DMS 273 (cell line): ENCODE data around the gene SMYD3.
A peak's percentile ranks its signal among the peaks of the same experiment; 100 is the strongest.

Source experiments
- DNase-seq: peaks from one replicate; lab custom pipeline; 2025; ENCODE audit not compliant: unreplicated experiment; lab: John Stamatoyannopoulos, UW

Gene SMYD3

DNA sequence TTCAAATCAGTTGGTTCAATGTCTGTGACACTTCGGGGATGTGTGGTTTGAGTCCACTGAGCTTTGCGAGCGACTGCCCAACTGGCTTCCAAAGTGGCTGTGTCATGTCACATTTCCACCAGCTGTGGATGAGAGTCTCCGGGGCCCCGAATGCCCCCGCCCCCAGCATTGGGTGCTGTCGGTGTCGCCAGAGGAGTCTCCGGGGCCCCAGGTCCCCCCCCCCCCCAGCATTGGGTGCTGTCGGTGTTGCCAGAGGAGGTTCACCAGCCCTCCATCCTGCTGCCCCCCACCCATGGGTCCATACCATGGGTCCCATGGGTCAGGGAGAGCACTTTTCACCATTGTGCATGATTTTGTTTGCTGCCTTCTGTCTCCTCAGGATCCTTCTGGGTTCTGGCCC lies 9.0 kb upstream of the SMYD3 start:
- no peak for DNase-seq

DNA sequence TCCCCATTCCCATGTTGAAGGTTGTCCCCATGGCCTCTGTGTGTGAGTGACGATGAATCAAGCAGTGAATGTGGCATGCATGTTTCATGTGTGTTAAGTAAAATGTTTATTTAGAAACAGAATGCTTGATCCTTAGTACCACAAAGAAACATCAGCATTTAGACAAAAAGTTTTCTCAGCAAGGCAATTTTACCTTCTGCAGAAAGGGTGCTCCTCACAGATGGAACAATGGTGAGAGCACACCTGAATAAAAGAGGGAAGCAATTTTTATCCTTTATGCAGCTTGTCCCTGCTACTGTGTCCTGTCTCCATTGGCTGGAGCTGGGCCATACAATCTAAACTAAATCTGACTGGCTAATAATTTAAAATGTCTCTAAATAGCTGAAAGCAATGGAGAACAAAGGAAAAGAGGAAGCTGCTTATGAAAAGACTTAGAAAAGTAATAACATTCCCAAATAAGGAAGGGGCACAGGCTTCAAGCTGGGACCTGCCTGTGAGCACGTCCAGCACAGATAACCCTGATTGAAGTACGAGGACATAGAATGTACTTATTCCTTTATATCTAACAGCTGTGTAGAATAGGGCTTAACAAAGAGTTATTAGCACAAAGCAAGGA lies 8.4 kb upstream of the SMYD3 start:
- DNase-seq: no peak

DNA sequence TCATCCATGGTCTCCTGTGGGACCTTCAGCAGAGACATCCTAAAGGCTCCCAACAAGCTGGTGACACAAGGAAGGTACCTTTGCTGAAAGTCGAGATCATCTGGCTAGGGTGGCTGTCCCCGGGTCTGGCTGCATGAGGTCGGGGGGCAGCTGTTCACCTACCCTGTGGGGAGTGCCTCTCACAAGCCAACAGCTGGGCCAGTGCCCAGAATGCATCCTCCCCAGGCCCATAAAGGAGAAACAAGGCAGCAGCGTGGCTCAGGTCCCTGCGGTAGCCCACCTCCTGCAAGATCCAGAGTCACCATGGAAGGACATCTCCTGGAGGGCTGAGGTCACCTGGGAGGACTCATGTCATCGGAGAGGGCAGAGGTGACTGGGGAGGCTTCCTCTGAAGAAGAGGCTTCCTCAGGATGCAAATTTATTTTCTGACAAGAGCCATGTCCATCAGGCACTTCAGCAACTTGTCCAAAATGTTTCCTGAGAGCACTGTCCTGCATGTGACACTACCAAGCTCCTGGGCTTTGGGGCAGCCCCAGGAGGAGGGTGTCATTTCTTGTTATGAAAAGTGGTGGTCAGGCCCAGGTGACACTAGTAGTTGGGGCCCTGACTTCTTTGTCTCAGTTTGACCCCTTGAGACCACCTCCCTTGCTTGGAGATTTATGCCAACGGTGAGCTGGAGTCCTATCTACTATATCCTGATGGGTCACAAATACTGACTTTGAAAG lies 6.7 kb upstream of the SMYD3 start:
- DNase-seq: no peak

DNA sequence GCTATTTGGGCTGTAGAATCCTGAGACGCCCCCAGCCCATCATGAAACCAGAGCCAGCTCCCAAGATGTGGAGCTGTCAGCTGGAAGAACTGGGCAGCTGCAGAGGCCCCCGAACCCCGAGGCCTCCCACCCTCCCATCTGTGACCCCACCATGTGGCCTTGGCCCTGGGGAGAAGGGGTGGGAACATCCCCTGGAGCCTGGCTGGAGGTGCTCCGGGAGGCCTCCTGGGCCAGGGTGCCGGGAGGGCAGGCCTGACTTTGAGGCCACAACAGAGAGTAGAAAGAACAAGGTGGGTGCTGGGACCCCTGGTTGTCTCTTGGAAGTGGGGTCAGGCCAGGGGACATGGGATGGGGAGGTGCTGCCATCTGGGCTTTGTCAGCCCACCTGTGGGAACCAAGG lies 6.0 kb upstream of the SMYD3 start:
- no peak for DNase-seq

DNA sequence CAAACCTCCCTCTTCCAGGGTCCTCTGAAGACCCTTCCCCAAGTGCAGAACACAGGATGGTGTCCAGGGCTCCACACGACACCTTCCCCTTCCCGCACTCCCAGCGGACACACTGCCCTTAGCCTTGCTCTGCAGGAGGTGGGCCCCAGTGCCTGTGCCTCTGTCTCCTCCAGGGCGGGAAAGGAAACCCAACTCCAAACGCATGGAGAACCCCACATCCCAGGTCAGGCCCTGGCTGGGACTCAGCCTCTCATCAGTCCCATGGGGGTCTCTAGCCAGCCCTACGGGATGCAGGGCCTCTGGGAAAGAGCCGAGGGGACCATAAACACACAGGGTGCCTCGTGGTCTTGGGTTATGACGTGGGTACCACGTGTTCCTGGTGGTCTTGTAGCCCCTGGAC lies 5.6 kb upstream of the SMYD3 start:
- no peak for DNase-seq

DNA sequence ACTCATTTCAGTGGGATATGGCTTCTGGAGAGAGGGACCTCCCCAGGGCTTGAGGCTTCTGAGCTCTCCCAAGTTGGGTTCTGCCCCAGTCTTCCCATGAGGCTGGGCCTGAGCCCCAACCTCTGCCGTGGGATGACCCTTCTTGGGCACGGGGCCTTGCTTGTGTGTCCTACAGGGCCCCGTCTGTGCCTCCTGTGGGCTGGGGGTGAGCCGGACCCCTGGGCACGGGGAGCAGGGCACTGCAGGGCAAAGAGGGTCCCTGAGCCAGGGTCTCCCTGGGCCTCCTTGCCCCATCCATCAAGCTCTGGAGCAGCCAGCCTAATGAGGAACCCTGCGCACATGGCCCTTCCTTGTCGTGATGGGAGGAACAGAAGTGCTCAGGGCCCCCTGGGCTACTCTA lies 5.2 kb upstream of the SMYD3 start:
- DNase-seq: no peak

DNA sequence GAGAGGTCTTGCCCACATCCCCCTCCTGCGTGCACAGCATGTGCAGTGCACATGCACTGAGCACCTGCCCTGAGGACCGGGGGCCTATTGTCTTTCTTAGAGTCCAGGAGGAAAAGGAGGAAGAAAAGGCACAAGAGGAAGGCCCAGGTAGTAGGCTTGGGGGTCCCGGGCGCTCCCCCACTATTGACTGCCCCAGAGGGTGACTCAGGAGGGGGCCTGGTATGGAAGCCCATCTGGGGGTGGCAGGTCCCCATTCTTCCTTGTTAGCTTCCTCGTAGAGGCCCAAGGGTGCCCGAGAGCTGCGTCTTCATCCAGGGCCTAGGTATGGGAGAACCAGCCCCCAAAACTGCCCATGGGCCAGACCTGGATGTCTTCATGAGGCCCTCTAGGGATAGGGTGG lies 4.1 kb upstream of the SMYD3 start:
- DNase-seq: no peak

DNA sequence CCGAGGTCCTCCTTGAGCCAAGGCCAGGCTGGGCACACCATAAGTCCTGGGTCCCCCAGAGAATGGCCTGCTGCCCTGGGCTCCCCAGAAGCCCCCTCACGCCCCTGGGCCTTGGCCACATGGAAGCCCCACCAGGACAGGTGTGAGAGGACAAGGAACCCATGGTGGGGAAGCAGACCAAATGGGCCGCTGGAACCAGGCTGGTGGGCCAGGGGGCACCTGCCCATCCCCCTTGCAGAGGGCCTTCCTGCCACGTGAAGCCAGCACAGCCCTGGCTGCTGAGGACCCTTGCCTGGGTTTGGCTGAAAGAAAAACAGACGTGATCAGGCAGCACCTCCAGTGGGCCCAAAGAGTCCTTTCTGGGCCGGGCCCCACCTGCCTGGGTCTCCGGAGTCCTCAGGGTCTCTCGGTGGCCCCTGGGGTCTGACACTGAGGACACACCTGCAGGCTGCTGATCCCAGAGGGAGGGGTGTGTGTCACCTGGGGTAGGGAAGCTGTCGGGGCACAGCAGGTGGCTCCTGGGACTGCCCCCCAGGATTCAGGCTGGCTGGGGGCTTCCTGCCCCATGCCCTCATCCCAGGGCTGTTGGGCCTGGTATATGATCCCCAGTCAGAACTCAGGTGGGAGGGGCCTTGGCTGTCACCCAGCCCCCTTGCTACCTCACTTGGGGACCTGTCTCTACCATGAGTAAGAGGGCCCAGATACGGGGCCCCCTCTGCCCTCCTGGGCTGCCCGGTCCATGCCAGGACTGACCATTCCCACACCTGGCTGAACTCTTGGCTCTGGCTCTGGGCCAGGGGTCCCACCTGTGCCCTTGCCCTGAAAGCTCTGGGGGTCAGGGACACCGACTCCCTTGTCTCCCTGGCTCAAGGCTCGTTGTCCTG lies 3.3 kb upstream of the SMYD3 start:
- DNase-seq: no peak

DNA sequence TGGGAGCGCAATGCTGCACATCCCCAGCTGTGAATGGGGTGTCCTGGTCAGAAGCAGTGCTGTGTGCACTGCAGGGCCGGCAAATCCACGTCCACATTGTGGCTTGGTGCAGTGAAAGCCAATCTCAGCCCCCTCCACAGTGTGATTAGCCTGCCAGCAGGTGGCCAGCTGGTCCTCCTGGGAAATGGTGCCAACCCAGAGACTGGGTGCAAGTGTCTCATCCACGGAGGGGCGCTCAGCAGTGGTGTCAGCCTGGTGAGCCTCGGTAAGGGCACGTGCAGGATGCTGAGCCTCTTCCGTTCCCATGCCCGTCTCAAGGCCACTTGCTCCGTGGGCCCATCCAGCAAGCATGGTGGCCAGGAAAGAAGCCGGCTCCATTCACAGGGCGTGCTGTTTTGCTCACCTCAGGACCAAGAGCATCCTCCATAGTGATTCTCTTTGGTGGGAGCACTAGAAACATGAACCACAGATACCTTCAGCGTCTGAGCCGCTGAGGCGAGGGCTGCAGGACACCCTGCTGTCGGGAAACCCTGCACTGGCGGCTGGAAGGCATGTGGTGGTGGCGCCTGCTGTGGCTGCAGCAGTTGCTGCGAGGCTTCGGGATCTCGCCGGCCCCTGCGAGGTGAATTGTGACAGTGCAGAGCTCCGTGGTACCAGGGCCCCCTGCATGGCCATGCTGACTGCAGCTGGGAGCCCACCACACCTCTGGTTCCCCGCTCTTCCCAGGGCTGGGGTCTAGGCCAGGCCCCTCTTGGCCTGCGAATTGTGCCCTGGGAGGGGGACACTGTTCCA lies 2.0 kb upstream of the SMYD3 start:
- DNase-seq: no peak

DNA sequence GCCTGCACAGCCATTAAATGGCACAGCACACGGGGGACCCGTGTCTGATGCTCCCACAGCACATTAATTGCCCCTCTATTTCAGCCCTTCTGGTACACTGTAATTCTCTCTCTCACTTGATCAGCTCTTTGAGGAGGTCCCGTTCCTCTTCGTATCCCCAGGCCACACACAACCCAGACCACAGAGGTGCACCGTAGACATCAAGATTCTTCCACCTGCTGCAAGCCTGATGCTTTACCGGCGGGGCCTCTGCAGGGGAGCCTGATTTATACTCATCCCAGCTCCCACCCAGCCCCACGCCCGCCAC lies 759 bp downstream of the SMYD3 start:
- peak; percentile 53 for DNase-seq

DNA sequence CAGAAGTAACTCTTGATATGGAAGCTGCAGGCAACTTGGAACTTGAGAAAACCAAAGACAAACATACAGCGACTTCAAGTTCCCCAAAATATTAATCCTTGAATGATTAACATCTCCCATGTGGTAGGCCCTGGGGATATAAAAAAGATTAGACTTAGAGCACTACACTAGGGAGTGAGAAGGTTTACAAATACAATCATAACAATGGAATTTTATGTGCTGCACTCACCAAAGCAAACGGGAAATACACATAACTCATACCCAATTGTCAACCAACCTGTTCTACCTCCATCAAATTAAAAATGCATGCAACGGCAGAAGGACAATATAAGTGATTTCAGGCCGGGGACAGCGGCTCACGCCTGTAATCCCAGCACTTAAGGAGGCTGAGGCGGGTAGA lies 3.7 kb downstream of the SMYD3 start:
- no peak for DNase-seq

DNA sequence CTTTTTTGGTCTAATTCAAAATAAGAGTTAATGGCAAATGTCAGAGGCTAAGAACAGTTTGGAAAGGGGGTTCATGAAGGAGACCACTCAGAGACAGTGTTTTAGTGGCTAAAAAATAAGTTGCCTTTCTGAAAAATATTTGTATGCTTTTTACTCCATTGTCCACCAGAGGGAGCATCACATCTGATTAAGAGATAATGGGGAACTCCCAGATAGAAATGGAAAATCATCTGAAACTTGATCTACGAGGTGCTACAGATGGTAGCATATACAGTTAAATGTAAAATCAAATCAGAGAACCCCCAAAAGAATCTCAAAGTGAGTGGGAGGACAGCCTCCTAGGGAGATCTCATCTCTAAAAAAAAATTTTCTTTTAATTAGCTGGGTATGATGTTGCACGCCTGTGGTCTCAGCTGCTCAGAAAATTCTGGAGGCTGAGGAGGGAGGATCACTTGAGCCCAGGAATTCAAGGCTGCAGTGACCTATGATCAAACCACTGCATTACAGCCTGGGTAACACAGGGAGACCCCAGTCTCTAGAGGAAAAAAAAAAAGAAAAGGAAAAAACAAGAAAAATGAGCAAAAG lies 9.7 kb downstream of the SMYD3 start:
- peak; percentile 88 for DNase-seq

DNA sequence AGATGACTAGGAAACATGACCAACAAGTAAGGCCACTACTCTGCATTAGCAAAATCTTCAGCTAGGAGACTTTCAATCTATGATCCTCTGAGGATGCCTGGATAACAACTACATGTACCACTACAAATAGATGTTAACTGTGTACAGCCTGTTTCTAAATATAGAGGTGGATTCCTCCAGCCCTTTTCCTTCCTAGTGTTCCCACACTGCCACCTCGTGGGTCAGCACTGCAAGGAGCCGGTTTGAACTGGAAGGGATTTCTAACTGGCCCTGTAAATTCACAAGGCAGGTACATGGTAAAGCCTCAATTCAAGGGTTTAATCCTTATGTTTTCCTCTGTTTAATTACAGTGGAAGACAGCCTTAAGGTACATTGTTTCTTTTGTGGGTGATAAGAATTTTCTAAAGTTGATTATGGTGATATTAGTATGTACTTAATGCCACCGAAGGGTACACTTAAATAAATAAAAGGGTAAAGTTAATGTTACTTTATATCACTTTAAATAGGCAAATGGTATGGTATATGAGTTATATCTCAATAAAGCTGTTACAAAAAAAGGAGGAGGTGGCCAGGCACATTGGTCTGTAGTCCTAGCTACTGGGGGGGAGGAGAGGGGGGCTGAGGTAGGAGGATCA lies 14.4 kb downstream of the SMYD3 start:
- peak; percentile 89 for DNase-seq

DNA sequence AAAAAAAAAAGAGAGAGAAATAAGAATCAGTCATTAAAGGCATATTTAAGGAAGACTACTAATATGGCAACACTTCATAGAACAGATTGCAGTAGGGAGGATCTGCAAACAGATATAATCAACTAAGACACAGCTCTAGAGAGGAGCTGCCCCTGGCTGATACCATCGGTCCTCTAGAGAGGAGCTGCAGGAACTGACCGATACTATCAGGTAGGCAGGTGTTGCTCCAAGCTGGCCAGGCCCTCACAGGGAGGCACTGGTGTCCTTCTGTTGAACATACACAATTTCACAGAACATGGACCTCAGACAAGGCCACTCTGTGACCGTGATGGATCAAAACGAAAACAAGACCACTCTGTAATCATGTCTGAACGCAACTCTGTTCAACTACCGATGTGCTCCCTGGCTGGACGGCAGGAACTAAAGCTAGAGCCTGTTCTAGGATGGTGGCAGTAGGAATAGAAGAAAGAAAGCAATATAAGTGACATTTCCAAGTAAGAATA lies 15.5 kb downstream of the SMYD3 start:
- DNase-seq: no peak

DNA sequence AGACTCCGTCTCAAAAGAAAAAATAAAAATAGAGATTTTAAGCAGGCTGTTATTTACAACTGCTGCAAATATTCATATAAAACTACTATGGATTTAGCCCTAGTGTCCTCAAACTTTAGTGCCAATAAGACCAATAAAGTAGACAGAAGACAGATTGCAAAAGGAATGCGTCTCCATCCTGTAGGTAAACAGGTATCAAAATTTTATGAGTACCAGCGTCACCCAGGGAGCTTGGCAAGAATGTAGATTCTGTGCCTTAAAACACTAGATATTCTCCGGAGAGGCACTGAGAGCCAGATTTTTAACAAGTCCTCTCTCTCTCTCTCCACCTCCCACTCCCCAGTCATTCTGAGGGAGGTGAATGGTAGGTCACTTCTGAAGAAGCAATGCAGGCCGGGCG lies 18.4 kb downstream of the SMYD3 start:
- DNase-seq: no peak

DNA sequence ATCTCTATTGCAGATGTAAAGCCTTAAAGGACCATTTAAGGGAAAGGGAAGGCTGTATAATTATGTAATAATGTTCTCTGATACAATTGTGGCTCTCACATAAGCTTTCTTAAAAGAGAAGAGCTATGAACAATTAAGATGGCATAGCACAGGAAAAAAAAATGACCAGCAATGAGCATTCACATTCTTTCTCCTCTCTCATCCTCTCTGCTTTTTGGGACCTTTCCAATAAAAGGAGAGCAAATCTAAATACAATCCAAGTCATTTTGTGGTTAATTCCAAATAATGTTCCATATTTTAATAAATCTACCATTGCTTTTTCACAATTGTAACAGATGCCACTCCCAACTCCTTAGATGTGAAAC lies 23.5 kb downstream of the SMYD3 start:
- DNase-seq: no peak

DNA sequence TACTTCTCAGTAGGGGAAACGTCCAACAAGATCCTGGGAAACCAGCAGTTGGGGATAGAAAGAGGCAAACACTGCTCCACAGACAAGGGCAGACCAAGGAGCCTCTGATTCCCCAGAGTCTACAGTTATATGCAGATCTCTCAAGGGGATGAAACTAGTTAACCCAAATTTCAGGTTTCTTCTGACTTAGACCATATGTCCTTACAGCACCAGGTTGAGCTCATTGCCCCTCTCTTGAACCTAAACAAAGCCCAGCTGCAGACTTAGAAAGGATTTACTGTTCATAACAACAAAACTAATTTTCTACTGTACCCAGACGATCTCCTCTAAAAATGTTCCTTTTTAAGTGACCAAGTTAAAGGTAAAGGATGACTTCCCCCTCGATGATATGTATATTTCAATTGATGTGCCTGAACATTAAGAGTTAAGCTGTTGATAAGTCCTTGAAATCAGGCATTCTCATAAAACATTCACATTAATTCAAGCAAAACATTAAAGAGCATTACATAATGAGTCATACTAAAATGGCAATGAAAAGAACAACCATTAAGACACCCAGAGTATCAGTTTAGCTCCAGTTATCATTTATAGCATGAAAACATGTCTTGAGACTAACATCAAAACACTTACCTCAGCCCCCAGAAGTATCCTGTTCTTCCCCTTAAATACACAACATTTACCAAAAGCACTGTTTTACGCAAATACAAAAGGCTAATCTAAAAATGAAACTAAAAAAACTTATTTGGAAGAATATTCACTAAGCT lies 24.1 kb downstream of the SMYD3 start:
- DNase-seq: peak; percentile 11

DNA sequence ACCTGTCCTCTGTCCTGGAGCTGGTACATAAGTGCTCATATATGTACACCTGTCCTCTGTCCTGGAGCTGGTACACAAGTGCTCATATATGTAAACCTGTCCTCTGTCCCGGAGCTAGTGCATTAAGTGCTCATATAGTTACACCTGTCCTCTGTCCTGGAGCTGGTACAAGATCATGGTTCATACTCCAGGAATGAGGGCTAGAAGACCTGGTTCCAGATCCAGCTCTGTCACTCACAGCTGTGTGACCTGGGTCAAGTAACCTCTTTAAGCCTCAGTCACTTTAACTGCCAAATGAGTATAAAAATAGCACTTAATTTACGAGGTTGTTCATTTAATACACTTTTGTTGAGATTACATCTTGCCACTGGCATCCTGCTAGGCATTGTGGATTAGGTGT lies 28.0 kb downstream of the SMYD3 start:
- no peak for DNase-seq

DNA sequence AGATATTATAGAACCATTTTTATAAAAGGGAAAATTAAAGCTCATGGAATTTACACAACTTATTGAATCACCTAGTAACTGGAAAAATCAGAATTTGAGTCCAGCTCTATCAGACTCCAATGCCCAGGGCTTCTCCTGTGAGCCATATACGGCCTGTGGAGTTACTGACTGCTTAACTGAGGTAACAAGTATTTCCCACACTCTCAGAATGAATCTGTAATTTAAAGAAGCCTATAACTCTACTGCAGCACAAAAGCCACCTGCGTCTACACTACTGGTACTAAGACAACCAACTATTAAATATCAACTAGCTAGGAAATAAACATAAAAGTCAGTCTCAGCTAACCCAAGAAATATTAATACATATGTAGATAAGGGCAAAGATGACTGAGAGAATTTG lies 29.4 kb downstream of the SMYD3 start:
- DNase-seq: no peak

DNA sequence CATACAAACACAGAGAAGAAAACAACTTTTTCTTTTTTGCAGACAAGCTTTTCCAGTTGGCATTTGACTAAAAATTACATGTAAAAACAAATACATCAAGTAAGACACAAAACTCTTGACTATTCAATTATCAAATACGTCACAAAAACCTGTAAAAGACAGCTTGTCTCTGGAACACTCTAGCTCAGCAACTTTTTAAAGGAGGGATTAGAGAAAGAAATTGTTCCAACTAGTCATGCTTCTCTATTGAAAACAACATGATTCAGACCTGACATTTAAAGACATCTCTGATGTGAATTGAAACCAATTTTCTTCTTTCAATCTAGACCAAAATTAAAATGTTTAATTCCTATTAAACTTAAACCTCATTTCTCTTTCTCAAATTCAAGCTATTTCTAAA lies 30.3 kb downstream of the SMYD3 start:
- no peak for DNase-seq
